Measurements from ENCODE around the gene SCD5. TPM values are rescaled to one million over a fixed set of nuclear protein-coding genes. Genes with fewer than 3 reads are reported as not detected.

SCD5 gene
- total RNA-seq, 1 donor = 6.9 TPM

DNA sequence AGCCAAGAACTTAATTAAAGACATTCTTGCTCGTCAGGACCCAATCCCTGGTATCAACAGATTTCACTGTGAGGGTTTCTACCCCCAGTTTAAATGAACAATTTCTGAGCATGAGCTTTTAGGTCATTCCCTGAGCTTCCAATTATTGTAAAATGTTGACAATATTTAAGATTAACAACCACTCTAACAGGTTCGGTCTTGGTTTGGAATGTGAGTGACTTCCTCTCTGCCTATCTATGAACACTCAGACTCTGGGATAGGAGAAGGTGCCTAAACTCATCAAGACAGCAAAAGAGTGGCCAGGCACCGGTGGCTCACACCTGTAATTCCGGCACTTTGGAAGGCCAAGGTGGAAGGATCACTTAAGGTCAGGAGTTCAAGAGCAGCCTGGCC lies 153.9 kb downstream of the SCD5 start:
- no peak overlapping the region for H3K4me3 ChIP-seq (ENCODE audit: low read depth, low read length)
- no peak for DNase-seq (ENCODE audit: low read depth)
- TF ChIP-seq, protein P1, sequence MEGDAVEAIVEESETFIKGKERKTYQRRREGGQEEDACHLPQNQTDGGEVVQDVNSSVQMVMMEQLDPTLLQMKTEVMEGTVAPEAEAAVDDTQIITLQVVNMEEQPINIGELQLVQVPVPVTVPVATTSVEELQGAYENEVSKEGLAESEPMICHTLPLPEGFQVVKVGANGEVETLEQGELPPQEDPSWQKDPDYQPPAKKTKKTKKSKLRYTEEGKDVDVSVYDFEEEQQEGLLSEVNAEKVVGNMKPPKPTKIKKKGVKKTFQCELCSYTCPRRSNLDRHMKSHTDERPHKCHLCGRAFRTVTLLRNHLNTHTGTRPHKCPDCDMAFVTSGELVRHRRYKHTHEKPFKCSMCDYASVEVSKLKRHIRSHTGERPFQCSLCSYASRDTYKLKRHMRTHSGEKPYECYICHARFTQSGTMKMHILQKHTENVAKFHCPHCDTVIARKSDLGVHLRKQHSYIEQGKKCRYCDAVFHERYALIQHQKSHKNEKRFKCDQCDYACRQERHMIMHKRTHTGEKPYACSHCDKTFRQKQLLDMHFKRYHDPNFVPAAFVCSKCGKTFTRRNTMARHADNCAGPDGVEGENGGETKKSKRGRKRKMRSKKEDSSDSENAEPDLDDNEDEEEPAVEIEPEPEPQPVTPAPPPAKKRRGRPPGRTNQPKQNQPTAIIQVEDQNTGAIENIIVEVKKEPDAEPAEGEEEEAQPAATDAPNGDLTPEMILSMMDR (IDR thresholded peaks at IDR 0.05; ENCODE audit: insufficient read depth, low read depth, low read length) = no peak

DNA sequence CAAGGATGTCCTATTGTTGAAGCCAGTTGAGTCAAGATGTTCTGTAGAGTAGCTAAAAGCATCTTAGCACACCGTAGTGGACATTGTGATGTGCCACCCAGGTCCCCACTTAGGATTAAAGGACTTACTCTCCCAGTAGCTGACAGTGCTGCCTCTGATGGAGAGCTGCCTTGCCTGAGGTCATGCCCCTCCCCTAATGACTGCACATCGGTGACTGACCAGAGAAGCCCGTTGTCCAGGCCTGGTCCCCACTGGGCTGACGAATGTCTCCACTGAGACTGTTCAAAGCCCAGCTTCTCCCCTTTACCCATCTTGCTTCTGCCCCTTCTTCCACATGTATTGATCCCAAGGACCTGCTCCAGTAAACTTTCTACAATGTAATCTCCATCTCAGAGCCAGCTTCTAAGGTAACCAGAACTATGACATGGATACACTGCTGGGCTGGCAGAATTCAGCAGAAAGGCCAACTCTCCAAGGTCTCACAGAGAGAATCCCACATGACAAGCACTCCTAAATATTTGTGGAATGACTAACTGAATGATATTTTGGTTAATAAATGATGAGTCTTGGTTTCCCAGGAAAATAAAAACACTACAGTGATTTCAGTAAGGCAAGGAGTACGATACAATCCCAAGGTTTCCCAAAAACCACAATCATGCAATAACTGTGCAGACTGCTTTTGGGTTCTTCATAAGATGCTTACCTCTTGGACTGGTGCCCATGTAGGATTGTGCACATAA lies 154.4 kb downstream of the SCD5 start:
- no peak overlapping the region for H3K4me3 ChIP-seq (ENCODE audit: low read depth, low read length)
- TF ChIP-seq, protein P1 (IDR thresholded peaks at IDR 0.05; ENCODE audit: insufficient read depth, low read depth, low read length) = no peak

DNA sequence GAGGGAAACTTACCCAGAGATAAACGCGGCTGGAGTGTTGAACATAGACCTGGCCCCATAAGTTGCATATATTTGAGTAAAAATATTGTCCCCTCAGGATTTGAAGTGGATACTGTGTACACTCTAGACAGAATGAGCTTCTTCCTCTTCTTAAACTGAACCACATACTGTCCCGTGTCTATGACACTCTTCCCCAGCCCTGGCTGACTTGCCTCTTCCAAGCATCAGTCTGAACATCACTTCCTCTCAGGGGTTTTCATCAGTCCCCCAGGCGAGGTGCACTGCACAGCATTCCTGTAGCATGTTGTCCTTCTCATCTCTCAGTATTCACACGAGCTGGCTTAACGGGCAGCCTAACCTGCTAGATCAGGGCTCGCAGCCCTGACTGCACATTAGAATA lies 156.3 kb downstream of the SCD5 start:
- TF ChIP-seq, protein P1 (IDR thresholded peaks at IDR 0.05; ENCODE audit: insufficient read depth, low read depth, low read length) = no peak
- no peak overlapping the region for H3K4me3 ChIP-seq (ENCODE audit: low read depth, low read length)
- DNase-seq (ENCODE audit: low read depth) = no peak

More for the DNA sequence above, 154.4 kb downstream of the SCD5 start:
- peak; percentile 34 for DNase-seq (ENCODE audit: low read depth)

DNA sequence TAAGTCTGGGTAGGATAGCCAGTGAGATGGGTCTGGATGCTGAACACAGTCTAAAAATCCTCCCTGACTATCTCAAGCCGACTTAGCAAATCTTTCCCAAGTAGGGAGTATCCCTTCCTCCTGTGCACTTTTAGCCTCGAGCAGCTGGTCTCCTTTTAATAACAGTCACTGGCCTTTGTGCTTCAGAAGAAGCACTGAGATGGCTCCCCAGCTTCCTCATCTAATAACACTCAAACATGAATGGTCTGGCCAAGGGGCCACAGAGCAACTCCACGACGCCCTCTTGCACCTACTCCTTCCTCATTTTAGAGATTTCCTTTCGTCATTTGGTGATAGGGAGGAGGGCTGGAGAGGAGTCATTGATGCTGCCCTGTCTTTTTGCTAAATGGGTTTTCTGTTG lies 158.1 kb downstream of the SCD5 start:
- no peak overlapping the region for H3K4me3 ChIP-seq (ENCODE audit: low read depth, low read length)
- TF ChIP-seq, protein P1 (IDR thresholded peaks at IDR 0.05; ENCODE audit: insufficient read depth, low read depth, low read length) = no peak
- peak; percentile 6 for DNase-seq (ENCODE audit: low read depth)

DNA sequence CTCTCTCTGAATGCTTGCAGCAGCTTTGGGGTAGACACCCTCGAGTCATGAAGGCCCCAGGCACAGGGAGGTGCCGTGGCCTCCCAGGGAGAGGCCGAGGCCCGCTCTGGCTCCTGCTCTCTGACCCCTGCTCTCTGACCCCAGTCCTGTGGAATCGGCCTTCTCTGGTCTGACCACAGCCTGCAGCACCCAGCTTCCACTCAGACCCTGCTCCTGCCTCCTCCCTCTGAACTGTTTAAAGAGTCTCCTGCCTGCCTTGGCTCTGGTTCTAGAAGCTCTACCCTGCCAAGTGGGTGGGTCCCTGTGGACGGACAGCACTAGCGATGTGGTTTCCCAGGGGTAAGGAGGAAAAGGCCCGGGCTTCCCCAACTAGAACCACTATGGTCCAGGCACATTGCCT lies 158.6 kb downstream of the SCD5 start:
- no peak for DNase-seq (ENCODE audit: low read depth)
- TF ChIP-seq, protein P1 (IDR thresholded peaks at IDR 0.05; ENCODE audit: insufficient read depth, low read depth, low read length) = no peak
- no peak overlapping the region for H3K4me3 ChIP-seq (ENCODE audit: low read depth, low read length)

DNA sequence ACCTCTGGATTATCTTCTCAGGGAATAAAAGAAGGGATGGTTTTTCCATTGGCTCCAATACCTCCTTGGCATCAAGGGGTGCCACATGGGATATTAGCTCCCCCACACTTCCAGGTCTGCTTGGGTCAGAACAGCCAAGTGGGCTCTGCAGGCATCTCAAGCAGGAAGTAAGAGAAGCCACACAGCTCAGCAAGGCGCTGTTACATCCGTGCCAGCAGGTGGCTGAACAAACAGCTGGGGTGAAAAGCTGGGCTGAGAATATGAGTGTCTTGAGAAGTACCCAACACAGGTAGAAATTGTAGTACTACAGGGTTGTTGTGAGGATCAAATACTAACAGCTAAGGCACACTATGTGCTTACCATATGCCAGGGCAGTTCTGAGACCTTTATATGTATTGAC lies 160.1 kb downstream of the SCD5 start:
- no peak overlapping the region for H3K4me3 ChIP-seq (ENCODE audit: low read depth, low read length)
- no peak for DNase-seq (ENCODE audit: low read depth)
- TF ChIP-seq, protein P1 (IDR thresholded peaks at IDR 0.05; ENCODE audit: insufficient read depth, low read depth, low read length) = no peak

DNA sequence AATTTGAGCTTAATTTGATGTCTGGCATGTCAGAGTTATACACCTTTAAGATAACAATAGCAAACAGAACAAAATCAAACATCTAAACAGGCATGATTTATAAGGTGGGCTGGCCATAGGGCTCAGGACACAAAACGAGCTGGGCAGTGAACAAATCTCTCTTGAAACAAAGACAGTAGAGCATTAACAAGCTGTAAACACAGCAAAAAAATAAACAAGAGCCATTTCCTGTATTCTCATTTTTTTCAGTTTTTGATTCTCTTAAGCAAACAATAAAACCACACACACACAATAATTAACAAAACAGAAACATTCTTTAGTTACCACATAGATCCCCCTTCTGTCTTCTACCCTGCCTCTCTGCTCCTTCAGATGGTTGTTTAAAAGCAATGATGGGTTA lies 168.5 kb downstream of the SCD5 start:
- no peak for DNase-seq (ENCODE audit: low read depth)
- TF ChIP-seq, protein P1 (IDR thresholded peaks at IDR 0.05; ENCODE audit: insufficient read depth, low read depth, low read length) = no peak
- no peak overlapping the region for H3K4me3 ChIP-seq (ENCODE audit: low read depth, low read length)

Data from fibroblast of villous mesenchyme (primary cell).